Right lobe of liver (tissue), 6 donors: ENCODE data around the gene KRTAP3-1. TPM values are rescaled to one million over a fixed set of nuclear protein-coding genes. Genes with fewer than 3 reads are reported as not detected.
"Not testable (repeated sequence)": the region's sequence is repeated elsewhere in the genome, so short reads cannot be mapped to it uniquely, and the experiment has no call there.

Source experiments
- ATAC-seq, 4 donors: fragments of 200-7000 bp; cut with Tn5 transposase; one replicate each; pipeline ENCODE4 v1.9.1; 2020; ENCODE audit warnings: mild to moderate bottlenecking in 4 of 4, moderate library complexity in 4 of 4
- DNase-seq, 3 donors: peaks; one replicate each; pipeline ENCODE4 v3.0.0-alpha.2; 2020
- H3K27ac ChIP-seq, 3 donors: fragments of 200-600 bp; one replicate each; pipeline ENCODE4 v1.8.0; 2022
- H3K27me3 ChIP-seq, 2 donors: fragments of 200-600 bp; one replicate each; pipeline ENCODE4 v1.8.0; 2022
- H3K36me3 ChIP-seq, 4 donors: fragments of 200-600 bp; sonication (generic) in 1 of 4; one replicate each; pipeline versions ENCODE4 v1.5.1 to v1.8.0; 2017 to 2022; ENCODE audit warnings: control low read depth in 1 of 4
- H3K4me1 ChIP-seq, 4 donors: fragments of 200-600 bp; sonication (generic) in 1 of 4; one replicate each; pipeline versions ENCODE4 v1.5.1 to v1.8.0; 2017 to 2022; ENCODE audit warnings: control low read depth in 1 of 4
- H3K4me3 ChIP-seq, 3 donors: fragments of 200-600 bp; one replicate each; pipeline ENCODE4 v1.8.0; 2022
- H3K9me3 ChIP-seq, 4 donors: fragments of 200-600 bp; sonication (generic) in 1 of 4; one replicate each; pipeline versions ENCODE4 v1.5.1 to v1.8.0; 2017 to 2022; ENCODE audit warnings: control low read depth in 1 of 4
- CTCF ChIP-seq, 4 donors: fragments of 200-600 bp in 3 of 4; fragments of 450-650 bp in 1 of 4; IDR thresholded peaks; one replicate each; pipeline versions ENCODE4 v1.5.1 to v1.8.0; 2016 to 2022; ENCODE audit warnings: antibody characterized with exemption in 4 of 4, mild to moderate bottlenecking in 2 of 4
- POLR2A ChIP-seq: fragments of 450-650 bp; IDR thresholded peaks from one replicate; pipeline ENCODE4 v1.6.1; 2017; ENCODE audit warnings: antibody characterized with exemption, mild to moderate bottlenecking
- WGBS: methylation state at CpG from one replicate; pipeline ENCODE4 v1.1.6; 2018; ENCODE audit warnings: low coverage, low lambda C conversion rate; ENCODE audit not compliant: insufficient coverage; ENCODE audit errors: missing lambda C conversion rate; 5-methylcytosine and 5-hydroxymethylcytosine counted together
- intact Hi-C, 2 donors: fragments of 100-400 bp; cut with DNase I; formaldehyde crosslinking; loops; one replicate each; pipeline versions ENCODE4 v1.11.2 to v1.14.1; 2022
- total RNA-seq, 6 experiments: library from RNA; depleted of rRNA in 2 of 6; stranded (reverse); fragments of >200 nt in 2 of 6; fragmentation: NEBNext Ultra II Directional in 3 of 6; extraction: Animal tissue kit (Norgen Biotek cat#: 25700) in 3 of 6; gene quantifications; one replicate each; pipeline versions ENCODE4 v1.1.0 to v1.2.4, GENCODE V29; 2016 to 2023
- donor health status: DM: no; HTN: yes; CAD: no.
- donor health status: DM: no; HTN: no; CAD: no.
- donor health status: DM: no; HTN: no; CAD: no.
- donor health status: DM: no; HTN: yes; CAD: no.
- donor health status: DM: no; HTN: yes; CAD: no.

KRTAP3-1 gene
- total RNA-seq, 6 experiments from 2014 or later: not detected

GRCh38 chr17:41002814-41003213, 6.1 kb downstream of the KRTAP3-1 start:
- no peaks in the 10 kb centered on the region for H3K36me3 ChIP-seq
- H3K9me3 ChIP-seq: no peaks in the 10 kb centered on the region
- peaks cover 0 to 3% of the 10 kb centered on the region in 2 donors for H3K27me3 ChIP-seq
- DNase-seq (no peak), ATAC-seq (no peak)
- no peak overlapping the region for H3K4me3 ChIP-seq
- no peak for TF ChIP-seq CTCF (IDR thresholded peaks at IDR 0.05)
- TF ChIP-seq POLR2A: no peak
- intact Hi-C loops: no loop called here
- WGBS: 35% methylated on average over 5 of the region's 5 CpGs
- no peak overlapping the region for H3K27ac ChIP-seq
- H3K4me1 ChIP-seq: no peaks in the 10 kb centered on the region

GRCh38 chr17:41001795-41002194, 7.1 kb downstream of the KRTAP3-1 start:
- Histone ChIP-seq H3K27me3 (peaks cover 3 to 5% of the 10 kb centered on the region in 2 donors), H3K4me3 (no peak overlapping the region), H3K27ac (no peak overlapping the region), H3K9me3 (no peaks in the 10 kb centered on the region), H3K4me1 (no peaks in the 10 kb centered on the region), H3K36me3 (no peaks in the 10 kb centered on the region)
- WGBS: 51% methylated on average over 4 of the region's 4 CpGs
- intact Hi-C loops: no loop called here
- no peak for TF ChIP-seq POLR2A
- TF ChIP-seq CTCF (IDR thresholded peaks at IDR 0.05): no peak
- no peak for DNase-seq
- ATAC-seq: no peak

- intact Hi-C loops, H3K27ac ChIP-seq, H3K4me3 ChIP-seq, ATAC-seq, H3K4me1 ChIP-seq, DNase-seq, H3K36me3 ChIP-seq, H3K27me3 ChIP-seq, H3K9me3 ChIP-seq: not testable (repeated sequence)
- WGBS: 40% methylated on average over 1 of the region's 6 CpGs
Observed at GRCh38 chr17:40999563-40999962, 9.4 kb downstream of the KRTAP3-1 start, which contains the start of gene KRTAP3-2. Gene KRTAP3-2 (minus strand): TSS chr17:40999906. CDS start chr17:40999853, 53 bp downstream.

GRCh38 chr17:40997361-40997760, 11.6 kb downstream of the KRTAP3-1 start:
- Histone ChIP-seq H3K4me1 (no peaks in the 10 kb centered on the region), H3K27ac (no peak overlapping the region), H3K27me3 (peaks cover 3 to 5% of the 10 kb centered on the region in 2 donors), H3K4me3 (no peak overlapping the region), H3K36me3 (no peaks in the 10 kb centered on the region), H3K9me3 (no peaks in the 10 kb centered on the region)
- ATAC-seq (no peak), DNase-seq (no peak)
- 51% methylated on average over 2 of the region's 2 CpGs for WGBS
- intact Hi-C loops: no loop called here
- TF ChIP-seq CTCF (IDR thresholded peaks at IDR 0.05) (no peak), POLR2A (no peak)

- no peak for ATAC-seq
- 69% methylated on average over 4 of the region's 4 CpGs for WGBS
- Histone ChIP-seq H3K9me3 (no peaks in the 10 kb centered on the region), H3K4me3 (no peak overlapping the region), H3K36me3 (no peaks in the 10 kb centered on the region), H3K4me1 (no peaks in the 10 kb centered on the region), H3K27me3 (peaks cover 3 to 5% of the 10 kb centered on the region in 2 donors), H3K27ac (no peak overlapping the region)
- DNase-seq: no peak
- intact Hi-C loops: no loop called here
- TF ChIP-seq POLR2A (no peak), CTCF (IDR thresholded peaks at IDR 0.05) (no peak)
Observed at GRCh38 chr17:40996829-40997228, 12.1 kb downstream of the KRTAP3-1 start.
